Heart left ventricle (tissue), 13 donors: ENCODE results near the gene CNBD2.

Source experiments
- CTCF ChIP-seq, 12 donors: fragments of 200-600 bp; sonication (generic) in 4 of 12; IDR thresholded peaks; one replicate each; pipeline versions ENCODE4 v1.5.0 to v1.8.0; 2018 to 2022; ENCODE audit warnings: antibody characterized with exemption in 12 of 12, mild to moderate bottlenecking in 5 of 12
- POLR2A ChIP-seq, 2 donors: fragments of 450-650 bp; IDR thresholded peaks; one replicate each; pipeline ENCODE4 v1.6.1; 2017; ENCODE audit warnings: antibody characterized with exemption in 2 of 2, mild to moderate bottlenecking in 2 of 2, moderate library complexity in 2 of 2
- donor health status: ischemic (EF 13 %, LVEDD 7.1; RV severe dilation, severe dysfunction).
- donor health status: DM: no; HTN: yes; CAD: no.
- donor health status: DM: no; HTN: no; CAD: no.
- donor health status: ischemic (EF 25% LVEDD 6.9; RV normal size, moderate dysfunction).
- donor health status: ischemic (EF 25% LVEDD 5.7; RV mildly dilated, moderate dysfunction).
- donor health status: ischemic (EF 35%, LVEDD 5.7; RV mildly dilated, moderate dysfunction).
- donor health status: nonischemic (EF 11% LVEDD 7.7; RV severe dilation, severe dysfunction).
- donor health status: DM: yes; HTN: yes; CAD: no.
- donor health status: PGD.
- donor health status: ischemic (EF 29% LVEDD 5.4; RV normal size, mild dysfunction).
- donor health status: nonischemic (EF 23%, LVEDD 6.1; RV moderate dilation, normal function).

GRCh38 chr20:36062799-36063198, 94.4 kb downstream of the CNBD2 start:
- TF ChIP-seq CTCF (IDR thresholded peaks at IDR 0.05), result no peak
- TF ChIP-seq POLR2A (IDR thresholded peaks at IDR 0.05), result no peak
